ENCODE measurements around the gene KNOP1.
"Not testable (repeated sequence)": the region's sequence is repeated elsewhere in the genome, so short reads cannot be mapped to it uniquely, and the experiment has no call there.

Gene KNOP1

DNA sequence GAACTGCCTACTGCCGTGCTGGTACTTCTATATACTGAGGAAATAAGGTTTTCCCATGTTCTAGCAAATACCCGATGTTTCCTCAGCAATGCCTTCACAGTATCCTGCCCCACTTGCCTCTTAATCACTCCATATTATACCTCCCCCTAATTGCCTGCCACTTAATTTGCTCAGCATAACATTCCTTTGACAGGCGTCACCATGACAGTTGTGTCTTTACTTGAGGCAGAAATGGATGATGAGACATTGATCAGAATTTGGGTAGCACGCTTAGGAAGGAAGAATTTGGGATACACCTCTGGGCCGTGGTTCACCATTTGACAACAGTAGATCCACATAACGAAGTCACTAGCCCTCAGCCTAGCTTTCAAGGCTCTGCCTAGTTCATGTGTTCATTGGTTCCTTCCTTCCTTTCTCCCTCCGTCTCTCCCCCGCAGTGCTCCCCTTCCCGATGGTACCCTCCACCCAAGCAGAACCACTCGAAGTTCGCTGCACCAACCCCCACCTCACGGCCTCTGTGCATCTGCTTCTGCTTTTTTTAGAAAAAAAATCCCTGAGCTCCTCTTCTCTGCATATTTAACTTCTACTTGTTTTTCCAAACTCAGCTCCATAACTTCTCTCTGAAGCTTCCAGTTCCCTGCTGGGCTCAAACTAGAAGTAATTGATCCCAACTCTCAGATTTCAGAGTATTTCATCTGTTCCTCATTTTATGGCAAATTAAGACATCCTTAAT is 19.4 kb upstream of the KNOP1 start:
- DNase-seq = no peak

DNA sequence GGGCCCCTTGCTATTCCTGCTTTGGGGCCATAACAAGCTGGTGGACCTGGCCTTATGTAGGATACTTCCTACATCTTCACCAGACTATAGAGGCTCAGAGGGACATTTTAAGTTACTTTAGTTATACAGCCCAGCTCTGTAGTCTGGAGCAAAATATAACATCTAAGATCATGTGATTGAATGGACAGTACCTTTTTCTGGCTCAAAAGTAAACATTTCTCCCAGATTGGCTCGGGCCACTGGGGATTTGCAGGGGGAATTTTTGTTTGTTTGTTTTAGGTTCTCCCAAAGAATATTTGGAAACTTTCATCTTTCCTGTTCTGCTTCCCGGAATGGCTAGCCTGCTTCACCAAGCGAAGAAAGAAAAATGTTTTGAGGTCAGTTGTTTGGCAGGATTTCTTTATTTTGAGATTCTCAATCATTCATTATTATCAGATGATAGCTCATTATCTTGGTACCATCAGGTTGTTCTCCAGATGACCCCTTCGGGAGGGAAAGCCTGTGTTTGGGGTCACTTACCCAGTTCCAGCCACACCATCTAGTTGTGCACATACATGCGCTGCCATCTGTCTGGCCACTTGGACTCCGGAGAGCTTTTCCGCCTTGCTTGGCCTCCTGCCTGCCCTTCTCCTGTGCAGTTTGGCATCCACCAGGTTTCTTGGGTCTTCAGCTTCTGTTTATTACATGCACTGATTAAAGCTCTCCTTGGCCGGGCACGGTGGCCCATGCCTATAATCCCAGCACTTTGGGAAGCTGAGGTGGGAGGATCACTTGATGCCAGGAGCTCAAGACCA is 17.2 kb upstream of the KNOP1 start:
- no peak for DNase-seq

- no peak for DNase-seq
These were observed 15.5 kb upstream of the KNOP1 start for GRCh38 chr16:19733551-19733950.

GRCh38 chr16:19728636-19728965 is 10.6 kb upstream of the KNOP1 start:
- DNase-seq = no peak

DNA sequence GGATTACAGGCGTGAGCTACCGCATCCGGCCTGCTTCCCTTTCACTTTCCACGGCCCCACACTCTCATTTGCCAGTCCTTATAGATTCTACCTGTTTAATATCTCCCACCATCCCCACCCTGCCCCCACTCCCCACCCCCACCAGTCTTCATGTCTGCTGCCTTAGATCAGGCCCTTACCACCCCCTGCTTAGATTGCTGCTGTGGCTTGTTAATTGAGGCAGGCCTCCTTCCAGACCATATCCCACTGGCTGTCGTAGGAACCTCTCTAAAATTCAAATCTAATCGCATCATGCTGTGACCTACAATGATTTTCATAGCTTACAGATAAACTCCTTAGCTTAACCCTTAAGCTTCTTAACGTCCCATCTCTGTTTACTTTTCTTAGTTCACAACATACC is 5.0 kb upstream of the KNOP1 start:
- no peak for DNase-seq

- DNase-seq = no peak
These were observed 4.4 kb upstream of the KNOP1 start for GRCh38 chr16:19722269-19722952.

GRCh38 chr16:19718624-19718965 is 568 bp upstream of the KNOP1 start:
- no peak for DNase-seq

DNA sequence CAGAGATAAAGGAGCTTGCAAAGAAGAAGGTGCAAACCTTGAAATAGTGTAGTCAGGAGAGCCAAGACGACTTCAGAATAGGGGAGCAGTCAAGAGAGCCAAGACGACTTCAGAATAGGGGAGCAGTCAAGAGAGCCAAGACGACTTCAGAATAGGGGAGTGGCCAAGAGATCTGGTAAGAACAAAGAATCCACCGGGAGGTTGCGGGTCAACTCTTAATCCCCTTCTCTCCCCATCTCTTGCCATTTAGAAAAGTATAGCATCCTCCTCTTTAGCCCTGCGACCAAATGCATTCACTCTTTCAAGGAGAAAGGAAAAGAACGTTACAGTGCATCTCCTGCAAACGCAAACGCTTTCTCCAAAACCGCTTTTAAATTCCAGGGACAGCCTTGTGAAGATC is 713 bp downstream of the KNOP1 start:
- DNase-seq = no peak

DNA sequence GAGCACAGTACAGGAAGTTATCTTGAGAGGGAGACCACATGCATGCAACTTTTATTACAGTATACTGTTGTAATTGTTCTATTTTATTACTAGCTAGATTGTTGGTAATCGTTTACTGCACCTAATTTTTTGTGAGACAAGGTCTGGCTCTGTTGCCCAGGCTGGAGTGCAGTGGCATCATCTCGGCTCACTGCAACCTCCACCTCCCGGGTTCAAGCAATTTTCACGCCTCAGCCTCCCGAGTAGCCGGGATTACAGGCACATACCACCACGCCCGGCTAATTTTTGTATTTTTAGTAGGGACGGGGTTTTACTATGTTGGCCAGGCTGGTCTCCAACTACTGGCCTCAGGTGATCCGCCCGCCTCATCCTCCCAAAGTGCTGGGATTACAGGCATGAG is 1.3 kb downstream of the KNOP1 start:
- not testable (repeated sequence) for DNase-seq

DNA sequence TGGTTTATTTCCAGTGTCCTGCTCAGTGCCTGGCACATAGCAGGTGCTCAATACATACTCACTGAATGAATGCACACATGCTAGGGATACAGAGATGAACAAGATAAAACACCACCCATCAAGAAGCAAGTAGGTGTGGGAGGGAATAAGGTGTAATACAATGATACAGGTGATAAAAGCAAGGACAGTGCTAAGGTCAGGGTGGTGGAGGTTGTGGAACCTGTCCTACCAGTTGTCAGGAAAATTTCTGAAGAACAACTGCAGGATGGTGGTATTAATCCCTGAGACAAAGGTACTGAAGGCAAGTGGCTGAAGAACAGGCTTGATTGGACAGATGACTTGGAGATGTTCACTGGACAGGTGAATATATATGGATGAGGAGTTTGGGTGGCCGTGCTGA is 1.8 kb downstream of the KNOP1 start:
- no peak for DNase-seq

DNA sequence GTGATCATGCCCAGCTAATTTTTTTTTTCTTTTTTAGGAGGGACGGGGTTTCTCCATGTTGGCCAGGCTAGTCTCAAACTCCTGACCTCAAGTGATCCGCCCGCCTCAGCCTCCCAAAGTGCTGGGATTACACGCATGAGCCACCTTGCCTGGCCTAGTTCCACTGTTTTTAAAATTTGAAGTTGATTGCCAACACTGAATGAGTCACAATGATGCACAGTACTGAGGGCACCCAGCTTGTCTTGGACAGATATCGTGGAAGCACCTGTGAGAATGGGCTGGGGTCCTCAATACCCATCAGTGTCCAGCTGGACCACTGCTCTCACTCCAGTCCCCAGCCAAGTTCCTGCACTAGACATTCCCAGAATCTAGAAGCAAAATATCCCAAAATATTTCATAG is 2.5 kb downstream of the KNOP1 start:
- DNase-seq = no peak

DNA sequence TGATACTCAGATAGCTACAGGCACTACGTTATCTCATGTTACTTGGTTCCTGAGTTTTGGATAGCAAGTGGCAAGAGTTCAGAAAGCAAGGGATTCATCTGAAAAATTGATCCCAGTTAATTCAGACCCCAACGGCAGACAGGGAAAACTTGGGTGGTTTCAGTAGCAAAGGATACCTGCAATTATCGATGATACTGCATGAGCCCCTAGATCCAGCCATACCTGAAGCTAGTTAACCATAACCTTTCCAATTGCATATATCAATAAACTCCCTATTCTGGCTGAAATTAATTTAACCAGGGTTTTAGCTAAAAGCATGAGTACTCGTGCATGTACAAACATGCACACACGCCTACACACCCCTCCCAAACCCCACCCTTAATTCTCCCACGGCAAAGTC is 4.3 kb downstream of the KNOP1 start:
- DNase-seq = no peak

- DNase-seq = no peak
These were observed 5.5 kb downstream of the KNOP1 start for GRCh38 chr16:19712418-19713058.

DNA sequence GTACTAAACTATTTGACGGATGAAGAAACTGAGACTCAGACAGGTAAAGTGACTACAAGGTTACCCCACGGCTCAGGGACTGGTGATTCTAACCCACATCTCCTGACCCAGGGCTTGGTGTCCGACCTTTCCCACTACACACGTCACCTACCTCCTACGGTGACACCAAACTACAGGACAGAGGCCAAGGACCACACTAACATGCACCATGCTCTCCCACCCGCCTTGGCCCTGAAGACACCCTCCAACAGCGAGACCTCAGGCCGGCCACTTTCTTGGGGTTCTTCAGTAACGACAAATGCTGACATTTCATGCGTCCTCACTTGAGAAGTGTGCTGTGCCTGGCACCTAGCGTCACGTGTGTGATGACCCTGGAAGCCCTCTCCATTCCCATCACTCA is 6.4 kb downstream of the KNOP1 start:
- DNase-seq = no peak

DNA sequence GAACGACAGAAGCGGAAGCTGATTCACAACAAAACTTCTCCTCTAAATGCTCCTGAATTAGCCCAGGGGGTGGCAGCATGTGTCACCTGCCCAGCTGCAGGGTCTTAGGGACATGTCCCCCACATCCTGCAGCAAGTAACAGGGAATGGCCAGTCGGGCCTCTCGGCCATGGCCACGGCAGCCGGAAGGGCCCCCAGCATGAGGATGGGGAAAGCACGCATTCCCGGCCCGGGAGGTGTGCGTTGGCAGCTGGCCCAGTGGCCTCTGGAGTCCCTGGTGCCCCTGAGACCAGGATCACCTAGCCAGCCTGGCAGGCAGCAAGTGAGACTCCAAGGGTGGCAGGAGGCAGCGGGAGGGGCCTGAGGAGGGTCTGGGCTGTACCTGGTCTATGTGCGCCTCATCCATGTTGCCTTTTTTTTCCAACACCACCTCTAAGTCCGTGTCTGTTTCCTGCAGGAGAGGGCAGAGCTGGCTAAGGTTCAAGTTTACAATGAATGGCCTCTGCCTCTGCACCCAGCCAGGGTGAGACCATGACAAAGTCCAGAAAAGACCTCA is 7.0 kb downstream of the KNOP1 start:
- DNase-seq = no peak

GRCh38 chr16:19710191-19710908 is 7.7 kb downstream of the KNOP1 start:
- no peak for DNase-seq

DNA sequence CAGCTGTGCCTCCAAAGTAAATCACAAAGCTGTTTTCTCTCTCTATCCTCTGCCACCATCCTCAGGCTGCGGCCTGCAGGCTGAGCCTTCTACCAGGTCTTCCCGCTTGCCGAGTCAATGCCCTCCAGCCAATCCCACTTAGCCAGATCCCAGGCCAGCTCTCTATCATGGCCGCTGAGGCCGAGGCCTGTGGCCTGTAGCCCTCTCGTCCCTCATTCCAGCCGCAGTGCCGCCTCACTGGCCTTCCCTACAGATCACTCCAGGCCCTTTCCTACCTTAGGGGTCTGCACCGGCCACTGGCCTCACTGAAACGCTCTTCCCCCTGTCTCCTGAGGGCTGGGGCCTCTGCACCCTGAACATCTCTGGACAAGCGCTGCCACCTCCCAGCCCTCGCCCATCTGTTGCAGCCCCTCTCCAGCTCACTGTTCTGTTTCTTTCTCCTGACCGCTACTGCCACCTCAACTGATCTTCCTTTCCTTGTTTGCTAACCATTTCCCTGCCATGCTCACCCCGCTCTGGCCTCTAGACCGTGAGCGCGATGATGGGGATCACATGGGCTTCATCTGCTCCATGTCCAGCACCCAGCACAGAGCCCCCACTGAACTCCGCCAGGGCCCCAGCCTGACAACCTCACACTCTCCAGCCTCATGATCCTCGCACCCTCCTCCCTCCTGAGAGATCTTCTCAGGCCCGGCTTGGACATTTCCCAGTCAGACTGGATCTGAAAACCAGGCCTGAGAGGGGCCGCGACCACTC is 8.5 kb downstream of the KNOP1 start:
- DNase-seq = no peak

- DNase-seq = no peak
These were observed 9.5 kb downstream of the KNOP1 start for GRCh38 chr16:19708296-19709205.

DNA sequence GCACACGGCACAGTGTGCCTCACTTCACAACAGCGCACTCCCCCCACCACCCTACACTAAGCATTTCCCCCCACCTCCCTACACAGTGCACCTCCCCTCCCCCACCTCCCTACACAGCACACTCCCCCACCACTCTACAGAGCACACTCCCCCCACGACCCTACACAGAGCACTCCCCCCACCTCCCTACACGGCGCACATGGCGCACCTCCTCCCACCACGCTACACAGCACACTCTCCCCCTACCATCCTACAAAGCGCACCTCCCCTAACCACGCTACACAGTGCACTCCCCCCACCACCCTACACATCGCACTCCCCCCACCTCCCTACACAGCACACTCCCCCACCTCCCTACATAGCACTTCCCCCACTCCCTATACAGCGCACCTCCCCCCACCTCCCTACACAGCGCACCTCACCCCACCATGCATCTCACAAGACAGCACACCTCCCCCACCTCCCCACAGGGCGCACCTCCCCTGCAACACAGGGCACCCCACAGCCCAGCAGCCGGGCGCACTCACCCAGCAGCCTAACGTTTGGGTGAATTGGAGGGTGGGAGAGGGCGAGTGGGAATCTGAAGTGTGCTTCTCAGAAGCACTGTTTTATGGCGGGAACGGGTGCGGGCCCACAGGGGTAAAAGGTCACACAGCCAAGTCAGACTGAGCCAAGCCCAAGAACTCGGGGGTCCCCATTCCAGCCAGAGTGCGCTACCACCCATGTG is 10.3 kb downstream of the KNOP1 start:
- no peak for DNase-seq

GRCh38 chr16:19706846-19707245 is 11.2 kb downstream of the KNOP1 start:
- DNase-seq = no peak

Data from right hindlimb (tissue), 1 donor.